ENCODE data around the gene ARID1B. TPM values are rescaled to one million over a fixed set of nuclear protein-coding genes. Genes with fewer than 3 reads are reported as not detected.
A peak's percentile ranks its signal among the peaks of the same experiment; 100 is the strongest.

Gene ARID1B
- polyA plus RNA-seq, 1 experiment = 19.2 TPM

- Histone ChIP-seq H3K4me3 (ENCODE audit: low read depth, low read length) (no peak overlapping the region), H3K27ac (ENCODE audit: low read depth, low read length) (no peak overlapping the region), H3K9me3 (ENCODE audit: control insufficient read depth, insufficient read depth, low read length) (no peaks in the 10 kb centered on the region; the same call in 1 of the 2 replicates), H3K27me3 (ENCODE audit: control insufficient read depth, insufficient read depth, low read length) (peaks cover 3% of the 10 kb centered on the region)
- DNase-seq (ENCODE audit: low read depth, low spot score) = no peak
- ChIA-PET POLR2A (no interaction called here), CTCF (no interaction called here)
- peak; percentile 35 for TF ChIP-seq CTCF (IDR thresholded peaks at IDR 0.05; ENCODE audit: low read depth, low read length)
Observed at GRCh38 chr6:157227202-157228166, 450.3 kb downstream of the ARID1B start.

- TF ChIP-seq CTCF (IDR thresholded peaks at IDR 0.05; ENCODE audit: low read depth, low read length) = no peak
- POLR2A ChIA-PET = no interaction called here
- Histone ChIP-seq H3K27ac (ENCODE audit: low read depth, low read length) (no peak overlapping the region), H3K27me3 (ENCODE audit: control insufficient read depth, insufficient read depth, low read length) (peaks cover 6% of the 10 kb centered on the region), H3K4me3 (ENCODE audit: low read depth, low read length) (no peak overlapping the region), H3K9me3 (ENCODE audit: control insufficient read depth, insufficient read depth, low read length) (no peaks in the 10 kb centered on the region; the same call in 1 of the 2 replicates)
- CTCF ChIA-PET = no interaction called here
- no peak for DNase-seq (ENCODE audit: low read depth, low spot score)
Observed at GRCh38 chr6:157228426-157229131, 451.4 kb downstream of the ARID1B start.

GRCh38 chr6:157229132-157229618, 452.0 kb downstream of the ARID1B start:
- Histone ChIP-seq H3K9me3 (ENCODE audit: control insufficient read depth, insufficient read depth, low read length) (no peaks in the 10 kb centered on the region; the same call in 1 of the 2 replicates), H3K27me3 (ENCODE audit: control insufficient read depth, insufficient read depth, low read length) (peaks cover 6% of the 10 kb centered on the region), H3K27ac (ENCODE audit: low read depth, low read length) (no peak overlapping the region), H3K4me3 (ENCODE audit: low read depth, low read length) (no peak overlapping the region)
- CTCF ChIA-PET = no interaction called here
- TF ChIP-seq CTCF (IDR thresholded peaks at IDR 0.05; ENCODE audit: low read depth, low read length) = no peak
- DNase-seq (ENCODE audit: low read depth, low spot score) = no peak
- POLR2A ChIA-PET = no interaction called here

GRCh38 chr6:157229713-157230112, 452.5 kb downstream of the ARID1B start:
- H3K27me3 ChIP-seq (ENCODE audit: control insufficient read depth, insufficient read depth, low read length) = peaks cover 9% of the 10 kb centered on the region
- H3K4me3 ChIP-seq (ENCODE audit: low read depth, low read length) = no peak overlapping the region
- CTCF ChIA-PET = no interaction called here
- no peaks in the 10 kb centered on the region; the same call in 1 of the 2 replicates for H3K9me3 ChIP-seq (ENCODE audit: control insufficient read depth, insufficient read depth, low read length)
- DNase-seq (ENCODE audit: low read depth, low spot score) = no peak
- no peak for TF ChIP-seq CTCF (IDR thresholded peaks at IDR 0.05; ENCODE audit: low read depth, low read length)
- POLR2A ChIA-PET = no interaction called here
- no peak overlapping the region for H3K27ac ChIP-seq (ENCODE audit: low read depth, low read length)

Data from AG04450 (cell line).